GM19455 (cell line): ENCODE data around the gene FCMR.

ENCODE experiments used
- ATAC-seq: cut with Tn5 transposase; IDR thresholded peaks from one replicate; pipeline ENCODE4 v1.9.1; 2021; ENCODE audit not compliant: unreplicated experiment

The FCMR gene

GRCh38 chr1:206951318-206952100 is 29.8 kb upstream of the FCMR start:
- no peak for ATAC-seq

GRCh38 chr1:206949641-206950040 is 27.9 kb upstream of the FCMR start:
- no peak for ATAC-seq

- ATAC-seq = no peak
Observed at GRCh38 chr1:206949208-206949607, 27.5 kb upstream of the FCMR start.

- no peak for ATAC-seq
Observed at GRCh38 chr1:206947255-206947654, 25.5 kb upstream of the FCMR start.

- no peak for ATAC-seq
Observed at GRCh38 chr1:206946261-206946660, 24.5 kb upstream of the FCMR start, which contains the start of gene PIGR. Gene PIGR (minus strand): TSS chr1:206946466. CDS start chr1:206940531, 5,935 bp downstream.

GRCh38 chr1:206945779-206946178 is 24.0 kb upstream of the FCMR start:
- no peak for ATAC-seq

GRCh38 chr1:206944703-206945102 is 23.0 kb upstream of the FCMR start:
- ATAC-seq = no peak

- no peak for ATAC-seq
Observed at GRCh38 chr1:206941766-206942418, 20.2 kb upstream of the FCMR start.

- ATAC-seq = no peak
Observed at GRCh38 chr1:206940588-206940936, 18.8 kb upstream of the FCMR start.

- ATAC-seq = no peak
Observed at GRCh38 chr1:206939841-206940587, 18.3 kb upstream of the FCMR start.

GRCh38 chr1:206939131-206939530 is 17.4 kb upstream of the FCMR start:
- no peak for ATAC-seq

- ATAC-seq = no peak
Observed at GRCh38 chr1:206937425-206937824, 15.7 kb upstream of the FCMR start.

- ATAC-seq = no peak
Observed at GRCh38 chr1:206935491-206936067, 13.8 kb upstream of the FCMR start.

GRCh38 chr1:206933333-206933945 is 11.7 kb upstream of the FCMR start:
- no peak for ATAC-seq

- no peak for ATAC-seq
Observed at GRCh38 chr1:206932177-206932576, 10.4 kb upstream of the FCMR start.

- ATAC-seq = no peak
Observed at GRCh38 chr1:206931709-206932108, 10.0 kb upstream of the FCMR start.

GRCh38 chr1:206930210-206930798 is 8.6 kb upstream of the FCMR start:
- peak; percentile 64 for ATAC-seq

GRCh38 chr1:206929524-206929923 is 7.8 kb upstream of the FCMR start:
- no peak for ATAC-seq

GRCh38 chr1:206926286-206926685 is 4.5 kb upstream of the FCMR start:
- no peak for ATAC-seq

- ATAC-seq = peak; percentile 49
Observed at GRCh38 chr1:206925106-206925736, 3.5 kb upstream of the FCMR start.
